Measurements from ENCODE around the gene ALK.

ALK gene

GRCh38 chr2:29182920-29183319 is 738.5 kb downstream of the ALK start:
- ATAC-seq (no peak), DNase-seq (ENCODE audit: low spot score in 2 of 2) (no peak)
- peaks cover 2% of the 10 kb centered on the region for H3K9me3 Mint-ChIP-seq
- peaks cover 48% of the 10 kb centered on the region for H3K36me3 Mint-ChIP-seq
- no peak overlapping the region for H3K4me3 Mint-ChIP-seq
- H3K4me1 Mint-ChIP-seq = no peaks in the 10 kb centered on the region
- no peak overlapping the region for H3K27ac Mint-ChIP-seq

GRCh38 chr2:29182334-29182733 is 739.1 kb downstream of the ALK start:
- no peak overlapping the region for H3K27ac Mint-ChIP-seq
- no peaks in the 10 kb centered on the region for H3K4me1 Mint-ChIP-seq

GRCh38 chr2:29175338-29175737 is 746.0 kb downstream of the ALK start:
- H3K4me1 Mint-ChIP-seq = peaks cover 5% of the 10 kb centered on the region
- H3K27ac Mint-ChIP-seq = no peak overlapping the region
- no peaks in the 10 kb centered on the region for H3K9me3 Mint-ChIP-seq
- peaks cover 89% of the 10 kb centered on the region for H3K36me3 Mint-ChIP-seq
- no peak overlapping the region for H3K4me3 Mint-ChIP-seq
- DNase-seq (ENCODE audit: low spot score in 2 of 2) (no peak), ATAC-seq (no peak)

More at GRCh38 chr2:29182334-29182733, 739.1 kb downstream of the ALK start:
- Mint-ChIP-seq H3K4me3 (no peak overlapping the region), H3K9me3 (no peaks in the 10 kb centered on the region), H3K36me3 (peaks cover 54% of the 10 kb centered on the region)
- no peak for DNase-seq (ENCODE audit: low spot score in 2 of 2)
- no peak for ATAC-seq

- H3K27ac Mint-ChIP-seq = no peak overlapping the region
- no peaks in the 10 kb centered on the region for H3K9me3 Mint-ChIP-seq
- peaks cover 90% of the 10 kb centered on the region for H3K36me3 Mint-ChIP-seq
- peaks cover 5% of the 10 kb centered on the region for H3K4me1 Mint-ChIP-seq
- no peak for ATAC-seq
- no peak overlapping the region for H3K4me3 Mint-ChIP-seq
- DNase-seq (ENCODE audit: low spot score in 2 of 2) = no peak
These were observed 746.4 kb downstream of the ALK start for GRCh38 chr2:29174937-29175336.

GRCh38 chr2:29166242-29167039 is 754.9 kb downstream of the ALK start:
- H3K4me3 Mint-ChIP-seq = no peak overlapping the region
- peaks cover 5% of the 10 kb centered on the region for H3K4me1 Mint-ChIP-seq
- H3K9me3 Mint-ChIP-seq = no peaks in the 10 kb centered on the region
- DNase-seq (ENCODE audit: low spot score in 2 of 2) (no peak), ATAC-seq (no peak)
- peaks cover 82% of the 10 kb centered on the region for H3K36me3 Mint-ChIP-seq
- no peak overlapping the region for H3K27ac Mint-ChIP-seq

GRCh38 chr2:29165362-29166241 is 755.8 kb downstream of the ALK start:
- no peak overlapping the region for H3K27ac Mint-ChIP-seq
- no peak overlapping the region for H3K4me3 Mint-ChIP-seq
- H3K4me1 Mint-ChIP-seq = peaks cover 5% of the 10 kb centered on the region
- DNase-seq (ENCODE audit: low spot score in 2 of 2) (no peak), ATAC-seq (no peak)
- H3K9me3 Mint-ChIP-seq = no peaks in the 10 kb centered on the region
- H3K36me3 Mint-ChIP-seq = peaks cover 82% of the 10 kb centered on the region

- DNase-seq (ENCODE audit: low spot score in 2 of 2) = no peak
- Mint-ChIP-seq H3K36me3 (peaks cover 82% of the 10 kb centered on the region), H3K4me1 (peaks cover 5% of the 10 kb centered on the region), H3K9me3 (no peaks in the 10 kb centered on the region), H3K4me3 (no peak overlapping the region), H3K27ac (peak overlapping the region; percentile 8)
- no peak for ATAC-seq
These were observed 757.1 kb downstream of the ALK start for GRCh38 chr2:29164091-29164846.

GRCh38 chr2:29162204-29162928 is 759.0 kb downstream of the ALK start:
- Mint-ChIP-seq H3K36me3 (peaks cover 82% of the 10 kb centered on the region), H3K4me1 (peaks cover 5% of the 10 kb centered on the region), H3K4me3 (no peak overlapping the region), H3K27ac (no peak overlapping the region), H3K9me3 (no peaks in the 10 kb centered on the region)
- DNase-seq (ENCODE audit: low spot score in 2 of 2) (no peak), ATAC-seq (no peak)

GRCh38 chr2:29160184-29160583 is 761.2 kb downstream of the ALK start:
- ATAC-seq (no peak), DNase-seq (ENCODE audit: low spot score in 2 of 2) (no peak)
- Mint-ChIP-seq H3K4me1 (no peaks in the 10 kb centered on the region), H3K4me3 (no peak overlapping the region), H3K27ac (no peak overlapping the region), H3K9me3 (no peaks in the 10 kb centered on the region), H3K36me3 (peaks cover 84% of the 10 kb centered on the region)

- ATAC-seq = no peak
- H3K4me3 Mint-ChIP-seq = no peak overlapping the region
- no peaks in the 10 kb centered on the region for H3K4me1 Mint-ChIP-seq
- H3K36me3 Mint-ChIP-seq = peaks cover 91% of the 10 kb centered on the region
- DNase-seq (ENCODE audit: low spot score in 2 of 2) = no peak
- peak overlapping the region; percentile 11 for H3K27ac Mint-ChIP-seq
- H3K9me3 Mint-ChIP-seq = no peaks in the 10 kb centered on the region
These were observed 762.3 kb downstream of the ALK start for GRCh38 chr2:29159125-29159524.

GRCh38 chr2:29157131-29157530 is 764.3 kb downstream of the ALK start:
- ATAC-seq (no peak), DNase-seq (ENCODE audit: low spot score in 2 of 2) (no peak)
- Mint-ChIP-seq H3K4me3 (no peak overlapping the region), H3K36me3 (peaks cover 96% of the 10 kb centered on the region), H3K4me1 (no peaks in the 10 kb centered on the region), H3K27ac (no peak overlapping the region), H3K9me3 (no peaks in the 10 kb centered on the region)

- Mint-ChIP-seq H3K27ac (no peak overlapping the region), H3K4me1 (no peaks in the 10 kb centered on the region)
These were observed 765.8 kb downstream of the ALK start for GRCh38 chr2:29155578-29155977.

GRCh38 chr2:29154610-29155009 is 766.8 kb downstream of the ALK start:
- ATAC-seq = no peak
- Mint-ChIP-seq H3K4me1 (no peaks in the 10 kb centered on the region), H3K9me3 (no peaks in the 10 kb centered on the region), H3K27ac (peak overlapping the region; percentile 38), H3K36me3 (peaks cover 90% of the 10 kb centered on the region), H3K4me3 (no peak overlapping the region)
- no peak for DNase-seq (ENCODE audit: low spot score in 2 of 2)

More at GRCh38 chr2:29155578-29155977, 765.8 kb downstream of the ALK start:
- Mint-ChIP-seq H3K36me3 (peaks cover 92% of the 10 kb centered on the region), H3K9me3 (no peaks in the 10 kb centered on the region), H3K4me3 (no peak overlapping the region)
- no peak for DNase-seq (ENCODE audit: low spot score in 2 of 2)
- ATAC-seq = no peak

- Mint-ChIP-seq H3K9me3 (no peaks in the 10 kb centered on the region), H3K4me1 (peaks cover 5% of the 10 kb centered on the region), H3K27ac (no peak overlapping the region), H3K4me3 (no peak overlapping the region), H3K36me3 (peaks cover 71% of the 10 kb centered on the region)
- ATAC-seq (no peak), DNase-seq (ENCODE audit: low spot score in 2 of 2) (no peak)
These were observed 773.4 kb downstream of the ALK start for GRCh38 chr2:29147963-29148362.

GRCh38 chr2:29146197-29146596 is 775.2 kb downstream of the ALK start:
- H3K4me1 Mint-ChIP-seq = peaks cover 12% of the 10 kb centered on the region
- H3K4me3 Mint-ChIP-seq = no peak overlapping the region
- ATAC-seq (no peak), DNase-seq (ENCODE audit: low spot score in 2 of 2) (no peak)
- H3K36me3 Mint-ChIP-seq = peaks cover 67% of the 10 kb centered on the region
- no peak overlapping the region for H3K27ac Mint-ChIP-seq
- no peaks in the 10 kb centered on the region for H3K9me3 Mint-ChIP-seq

All from stimulated activated effector memory CD8-positive, alpha-beta T cell treated with anti-CD3 and anti-CD28 coated beads, Interleukin-12 subunit alpha, Interleukin-12 subunit beta, amount 100 ng/mL, for 72 hours (primary cell).